Neural cell (in vitro differentiated cells): ENCODE results near the gene ESR1. TPM values are rescaled to one million over a fixed set of nuclear protein-coding genes. Genes with fewer than 3 reads are reported as not detected.

ENCODE experiments used
- H2AFZ ChIP-seq: fragments of 200-600, 300-800 bp; sonication (generic), shearing (Covaris generic); 2 replicates; pipeline ENCODE4 v1.6.0; 2014; ENCODE audit warnings: low read depth, mild to moderate bottlenecking, antibody characterized with exemption, low read length, moderate library complexity
- H3F3A ChIP-seq: fragments of 200-600 bp; shearing (Covaris generic); 2 replicates; pipeline ENCODE4 v1.6.1; 2016; ENCODE audit warnings: mild to moderate bottlenecking, moderate library complexity, mixed read lengths, antibody characterized with exemption, low read length; ENCODE audit not compliant: insufficient read depth, poor library complexity, severe bottlenecking
- H3K27ac ChIP-seq: fragments of 200-600, 300-800 bp; sonication (generic), shearing (Covaris generic); 2 replicates; pipeline ENCODE4 v1.5.1; 2014; ENCODE audit warnings: mild to moderate bottlenecking, low read length, moderate library complexity
- H3K27me3 ChIP-seq: fragments of 300-800, 200-600 bp; sonication (generic), shearing (Covaris generic); 2 replicates; pipeline ENCODE4 v1.6.0; 2014; ENCODE audit warnings: mild to moderate bottlenecking, low read depth, low read length, moderate library complexity; ENCODE audit not compliant: insufficient read depth
- H3K36me3 ChIP-seq: fragments of 300-800, 200-600 bp; sonication (generic), shearing (Covaris generic); 2 replicates; pipeline ENCODE4 v1.5.1; 2014; ENCODE audit warnings: mild to moderate bottlenecking, antibody characterized with exemption, low read length, moderate library complexity; ENCODE audit not compliant: insufficient read depth
- H3K4me2 ChIP-seq: fragments of 300-800, 200-600 bp; sonication (generic), shearing (Covaris generic); 2 replicates; pipeline ENCODE4 v1.6.0; 2014; ENCODE audit warnings: mild to moderate bottlenecking, low read length
- H3K4me3 ChIP-seq: fragments of 300-800, 200-600 bp; sonication (generic), shearing (Covaris generic); 2 replicates; pipeline ENCODE4 v1.5.1; 2014; ENCODE audit warnings: mild to moderate bottlenecking, low read length, moderate library complexity
- H3K79me2 ChIP-seq: fragments of 200-600 bp; shearing (Covaris generic); replicated peaks from 2 replicates; pipeline ENCODE4 v1.6.0; 2014; ENCODE audit warnings: mild to moderate bottlenecking, low read length, moderate library complexity; ENCODE audit not compliant: insufficient read depth
- H3K9ac ChIP-seq: fragments of 300-800, 200-600 bp; sonication (generic), shearing (Covaris generic); 2 replicates; pipeline ENCODE4 v1.6.1; 2016; ENCODE audit warnings: mild to moderate bottlenecking, low read length, mixed read lengths
- H3K9me2 ChIP-seq: fragments of 200-600 bp; shearing (Covaris generic); 2 replicates; pipeline ENCODE4 v1.6.1; 2016; ENCODE audit warnings: mild to moderate bottlenecking, low read length, mixed read lengths; ENCODE audit not compliant: insufficient read depth
- H3K9me3 ChIP-seq: fragments of 200-600, 300-800 bp; sonication (generic), shearing (Covaris generic); 2 replicates; pipeline ENCODE4 v1.6.1; 2016; ENCODE audit warnings: mild to moderate bottlenecking, mixed run types, low read length, moderate library complexity, mixed read lengths
- H4K20me1 ChIP-seq: fragments of 200-600 bp; shearing (Covaris generic); 2 replicates; pipeline ENCODE4 v1.6.1; 2016; ENCODE audit warnings: mild to moderate bottlenecking, mixed run types; ENCODE audit not compliant: insufficient read depth
- EP300 ChIP-seq: fragments of 450-650 bp; conservative IDR thresholded peaks from 2 replicates; pipeline ENCODE4 v1.6.1; 2014; ENCODE audit warnings: antibody characterized with exemption, mild to moderate bottlenecking, moderate library complexity; ENCODE audit not compliant: poor library complexity, severe bottlenecking
- EZH2 ChIP-seq: fragments of 200-600, 300-800 bp; shearing (Covaris generic), sonication (generic); IDR thresholded peaks from 2 replicates; pipeline ENCODE4 v1.6.1; 2014; ENCODE audit warnings: antibody characterized with exemption, low read length, borderline replicate concordance, mild to moderate bottlenecking; ENCODE audit not compliant: insufficient read depth, poor library complexity, severe bottlenecking
- MXI1 ChIP-seq: fragments of 450-650 bp; conservative IDR thresholded peaks from 2 replicates; pipeline ENCODE4 v1.6.1; 2014; ENCODE audit warnings: antibody characterized with exemption, mild to moderate bottlenecking; ENCODE audit not compliant: poor library complexity, severe bottlenecking
- POLR2AphosphoS5 ChIP-seq: IDR thresholded peaks from 2 replicates; pipeline ENCODE4 v1.6.1; 2012
- RAD21 ChIP-seq: fragments of 450-650 bp; conservative IDR thresholded peaks from 2 replicates; pipeline ENCODE4 v1.6.1; 2014; ENCODE audit warnings: antibody characterized with exemption, mild to moderate bottlenecking, moderate library complexity
- SMC3 ChIP-seq: fragments of 450-650 bp; conservative IDR thresholded peaks from 2 replicates; pipeline ENCODE4 v1.6.1; 2014; ENCODE audit warnings: antibody characterized with exemption, mild to moderate bottlenecking, moderate library complexity; ENCODE audit not compliant: poor library complexity
- TAF1 ChIP-seq: IDR thresholded peaks from 2 replicates; pipeline ENCODE4 v1.6.1; 2012; ENCODE audit warnings: low read depth
- polyA plus RNA-seq: library from polyadenylated mRNA; depleted of rRNA; stranded (reverse); fragments of >200 nt; gene quantifications from 2 replicates; pipeline ENCODE4 v1.2.3, GENCODE V29; 2014
- TF ChIP-seq, protein P1 (sequence below): IDR thresholded peaks from 2 replicates; pipeline ENCODE4 v1.6.1; 2012; ENCODE audit warnings: borderline replicate concordance
- TF ChIP-seq, protein P2 (sequence below): fragments of 450-650 bp; IDR thresholded peaks from 2 replicates; pipeline ENCODE4 v1.5.1; 2014; ENCODE audit warnings: antibody characterized with exemption, mild to moderate bottlenecking, moderate library complexity; ENCODE audit not compliant: poor library complexity, severe bottlenecking

Gene ESR1
- polyA plus RNA-seq, 1 donor from 2014 or later, result 0.14 TPM

DNA sequence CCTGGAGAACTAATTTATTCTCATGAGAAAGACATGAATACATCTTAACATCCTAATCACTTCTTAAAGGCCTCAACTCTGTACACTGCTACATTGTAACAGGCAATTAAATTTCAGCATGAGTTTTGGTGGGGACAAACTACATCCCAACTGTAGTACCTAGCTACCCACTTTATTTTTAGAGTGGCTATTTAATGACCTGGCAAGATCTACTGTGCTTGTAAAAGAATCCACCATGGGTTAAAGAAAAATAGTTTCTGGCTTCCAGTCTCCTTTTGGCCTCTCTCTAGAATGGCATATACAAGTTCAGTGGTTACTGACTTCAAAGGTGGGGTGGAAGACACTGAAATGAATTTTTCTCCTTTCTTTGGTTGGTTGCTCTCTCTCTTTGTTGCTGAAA, 193.9 kb downstream of the ESR1 start:
- Histone ChIP-seq H3K9me2 (no peaks in the 10 kb centered on the region), H2AFZ (no peak overlapping the region), H3K27ac (no peak overlapping the region), H3F3A (no peaks in the 10 kb centered on the region), H3K9ac (no peak overlapping the region), H3K27me3 (no peaks in the 10 kb centered on the region), H4K20me1 (no peaks in the 10 kb centered on the region), H3K4me3 (no peak overlapping the region), H3K9me3 (no peaks in the 10 kb centered on the region), H3K79me2 (no peaks in the 10 kb centered on the region), H3K4me2 (no peak overlapping the region), H3K36me3 (no peaks in the 10 kb centered on the region)
- no peak for TF ChIP-seq EP300
- no peak for TF ChIP-seq EZH2
- TF ChIP-seq, protein P1, sequence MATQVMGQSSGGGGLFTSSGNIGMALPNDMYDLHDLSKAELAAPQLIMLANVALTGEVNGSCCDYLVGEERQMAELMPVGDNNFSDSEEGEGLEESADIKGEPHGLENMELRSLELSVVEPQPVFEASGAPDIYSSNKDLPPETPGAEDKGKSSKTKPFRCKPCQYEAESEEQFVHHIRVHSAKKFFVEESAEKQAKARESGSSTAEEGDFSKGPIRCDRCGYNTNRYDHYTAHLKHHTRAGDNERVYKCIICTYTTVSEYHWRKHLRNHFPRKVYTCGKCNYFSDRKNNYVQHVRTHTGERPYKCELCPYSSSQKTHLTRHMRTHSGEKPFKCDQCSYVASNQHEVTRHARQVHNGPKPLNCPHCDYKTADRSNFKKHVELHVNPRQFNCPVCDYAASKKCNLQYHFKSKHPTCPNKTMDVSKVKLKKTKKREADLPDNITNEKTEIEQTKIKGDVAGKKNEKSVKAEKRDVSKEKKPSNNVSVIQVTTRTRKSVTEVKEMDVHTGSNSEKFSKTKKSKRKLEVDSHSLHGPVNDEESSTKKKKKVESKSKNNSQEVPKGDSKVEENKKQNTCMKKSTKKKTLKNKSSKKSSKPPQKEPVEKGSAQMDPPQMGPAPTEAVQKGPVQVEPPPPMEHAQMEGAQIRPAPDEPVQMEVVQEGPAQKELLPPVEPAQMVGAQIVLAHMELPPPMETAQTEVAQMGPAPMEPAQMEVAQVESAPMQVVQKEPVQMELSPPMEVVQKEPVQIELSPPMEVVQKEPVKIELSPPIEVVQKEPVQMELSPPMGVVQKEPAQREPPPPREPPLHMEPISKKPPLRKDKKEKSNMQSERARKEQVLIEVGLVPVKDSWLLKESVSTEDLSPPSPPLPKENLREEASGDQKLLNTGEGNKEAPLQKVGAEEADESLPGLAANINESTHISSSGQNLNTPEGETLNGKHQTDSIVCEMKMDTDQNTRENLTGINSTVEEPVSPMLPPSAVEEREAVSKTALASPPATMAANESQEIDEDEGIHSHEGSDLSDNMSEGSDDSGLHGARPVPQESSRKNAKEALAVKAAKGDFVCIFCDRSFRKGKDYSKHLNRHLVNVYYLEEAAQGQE, result no peak
- TF ChIP-seq TAF1, result no peak
- TF ChIP-seq SMC3, result no peak
- TF ChIP-seq MXI1, result no peak
- no peak for TF ChIP-seq RAD21
- TF ChIP-seq, protein P2, sequence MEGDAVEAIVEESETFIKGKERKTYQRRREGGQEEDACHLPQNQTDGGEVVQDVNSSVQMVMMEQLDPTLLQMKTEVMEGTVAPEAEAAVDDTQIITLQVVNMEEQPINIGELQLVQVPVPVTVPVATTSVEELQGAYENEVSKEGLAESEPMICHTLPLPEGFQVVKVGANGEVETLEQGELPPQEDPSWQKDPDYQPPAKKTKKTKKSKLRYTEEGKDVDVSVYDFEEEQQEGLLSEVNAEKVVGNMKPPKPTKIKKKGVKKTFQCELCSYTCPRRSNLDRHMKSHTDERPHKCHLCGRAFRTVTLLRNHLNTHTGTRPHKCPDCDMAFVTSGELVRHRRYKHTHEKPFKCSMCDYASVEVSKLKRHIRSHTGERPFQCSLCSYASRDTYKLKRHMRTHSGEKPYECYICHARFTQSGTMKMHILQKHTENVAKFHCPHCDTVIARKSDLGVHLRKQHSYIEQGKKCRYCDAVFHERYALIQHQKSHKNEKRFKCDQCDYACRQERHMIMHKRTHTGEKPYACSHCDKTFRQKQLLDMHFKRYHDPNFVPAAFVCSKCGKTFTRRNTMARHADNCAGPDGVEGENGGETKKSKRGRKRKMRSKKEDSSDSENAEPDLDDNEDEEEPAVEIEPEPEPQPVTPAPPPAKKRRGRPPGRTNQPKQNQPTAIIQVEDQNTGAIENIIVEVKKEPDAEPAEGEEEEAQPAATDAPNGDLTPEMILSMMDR, result no peak
- no peak for TF ChIP-seq POLR2AphosphoS5

DNA sequence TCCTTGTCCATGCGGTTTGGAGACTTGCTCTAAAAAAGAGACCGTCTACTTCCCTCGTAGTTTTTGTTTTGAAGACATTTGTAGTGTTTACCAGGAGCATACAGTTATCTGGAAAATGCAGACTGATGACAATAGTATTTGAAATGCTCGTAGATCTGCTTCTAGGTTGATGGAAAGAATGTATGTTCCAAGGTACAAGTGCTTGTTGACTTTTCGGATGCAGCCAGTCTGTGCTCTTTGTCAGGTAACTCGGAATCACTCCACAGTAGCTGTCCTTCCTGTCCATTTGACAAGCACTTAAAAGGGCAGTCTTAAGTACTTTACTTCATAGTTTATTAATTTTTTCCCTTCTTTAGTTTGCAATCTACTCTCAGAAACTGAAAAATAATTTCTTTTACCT, 194.8 kb downstream of the ESR1 start:
- Histone ChIP-seq H3K4me3 (no peak overlapping the region), H3K27me3 (no peaks in the 10 kb centered on the region), H2AFZ (no peak overlapping the region), H3K27ac (no peak overlapping the region), H3K79me2 (no peaks in the 10 kb centered on the region), H3K9ac (no peak overlapping the region), H3K9me2 (no peaks in the 10 kb centered on the region), H4K20me1 (no peaks in the 10 kb centered on the region), H3F3A (no peaks in the 10 kb centered on the region), H3K36me3 (no peaks in the 10 kb centered on the region), H3K4me2 (no peak overlapping the region), H3K9me3 (no peaks in the 10 kb centered on the region)
- no peak for TF ChIP-seq POLR2AphosphoS5

DNA sequence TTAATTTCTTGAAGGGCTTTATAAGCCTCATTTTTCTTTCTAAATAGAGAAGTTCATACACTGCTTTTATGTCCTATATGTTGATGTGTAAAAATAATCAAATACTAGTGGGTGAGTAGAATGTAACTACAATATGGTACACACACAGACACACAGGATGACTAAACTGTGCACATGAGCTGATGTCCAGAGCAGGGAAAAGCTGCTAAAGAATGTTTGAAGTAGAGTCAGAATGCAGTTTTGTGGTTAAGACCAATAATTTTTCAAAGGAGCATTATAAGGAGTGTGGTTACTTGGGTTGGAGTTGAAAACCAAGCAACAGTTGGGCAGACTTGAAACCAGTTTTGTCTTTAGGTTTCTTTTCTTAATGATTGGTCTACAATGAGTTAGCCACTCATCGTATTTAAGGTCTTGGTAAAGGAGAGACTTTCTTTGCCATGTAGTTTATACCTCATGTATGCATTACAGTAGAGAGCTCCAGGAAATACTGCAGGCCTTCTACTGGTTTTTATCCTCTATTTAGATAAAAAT, 196.6 kb downstream of the ESR1 start:
- Histone ChIP-seq H3K4me2 (no peak overlapping the region), H3F3A (no peaks in the 10 kb centered on the region), H3K9ac (no peak overlapping the region), H3K9me3 (no peaks in the 10 kb centered on the region), H3K27me3 (no peaks in the 10 kb centered on the region), H3K36me3 (no peaks in the 10 kb centered on the region), H3K9me2 (no peaks in the 10 kb centered on the region), H3K4me3 (no peak overlapping the region), H3K79me2 (no peaks in the 10 kb centered on the region), H3K27ac (no peak overlapping the region), H4K20me1 (no peaks in the 10 kb centered on the region), H2AFZ (no peak overlapping the region)
- TF ChIP-seq TAF1 (no peak), EP300 (no peak), POLR2AphosphoS5 (no peak), SMC3 (no peak), EZH2 (no peak), MXI1 (no peak), RAD21 (no peak)
- TF ChIP-seq, protein P1, result no peak
- TF ChIP-seq, protein P2, result no peak
